Measurements from ENCODE around the gene KIF5C. TPM values are rescaled to one million over a fixed set of nuclear protein-coding genes. Genes with fewer than 3 reads are reported as not detected.

KIF5C gene
- total and polyA plus RNA-seq, 2 of the 13 experiments (the other 11 are each of a cell fraction or from before 2014, with no cell fraction given) = 0.15 to 0.20 TPM

GRCh38 chr2:148967056-148967455 is 92.0 kb downstream of the KIF5C start (continued):
- TF ChIP-seq AKNA (CRISPR knock-in tag; IDR thresholded peaks at IDR 0.05; ENCODE audit: borderline replicate concordance) (no peak), NR2F6 (IDR thresholded peaks at IDR 0.05) (no peak), NR2F6 (CRISPR knock-in tag; IDR thresholded peaks at IDR 0.05) (no peak), ZNF337 (CRISPR knock-in tag; IDR thresholded peaks at IDR 0.05; ENCODE audit: borderline replicate concordance, low read depth) (no peak), MTERF4 (CRISPR knock-in tag; IDR thresholded peaks at IDR 0.05) (no peak), GATAD2A (CRISPR knock-in tag; IDR thresholded peaks at IDR 0.05) (no peak), ZNF576 (CRISPR knock-in tag; IDR thresholded peaks at IDR 0.05) (no peak), GMEB1 (CRISPR knock-in tag; IDR thresholded peaks at IDR 0.05; ENCODE audit: borderline replicate concordance) (no peak), ZNF446 (CRISPR knock-in tag; IDR thresholded peaks at IDR 0.05) (no peak)
